HT-29 (cell line): ENCODE results near the gene VPS16. TPM values are rescaled to one million over a fixed set of nuclear protein-coding genes. Genes with fewer than 3 reads are reported as not detected.
"Not testable (repeated sequence)": the region's sequence is repeated elsewhere in the genome, so short reads cannot be mapped to it uniquely, and the experiment has no call there.

Source experiments
- DNase-seq: peaks from one replicate; pipeline ENCODE4 v3.0.0-alpha.2; 2015; ENCODE audit warnings: low spot score
- total RNA-seq: library from RNA; depleted of rRNA; stranded (reverse); fragments of >200 nt; shearing (Covaris generic); gene quantifications from 2 replicates; pipeline ENCODE4 v1.2.3, GENCODE V29; 2014

The VPS16 gene
- total RNA-seq, 1 experiment from 2014 or later: 36.0 TPM

- DNase-seq: no peak
Observed at GRCh38 chr20:2869381-2869780, 28.8 kb downstream of the VPS16 start.

GRCh38 chr20:2871111-2871465 lies 30.5 kb downstream of the VPS16 start:
- no peak for DNase-seq

GRCh38 chr20:2871661-2872458 lies 31.3 kb downstream of the VPS16 start:
- DNase-seq: no peak

- DNase-seq: peak; percentile 59
Observed at GRCh38 chr20:2872459-2873009, 32.0 kb downstream of the VPS16 start.

- DNase-seq: peak; percentile 88
Observed at GRCh38 chr20:2873010-2873746, 32.6 kb downstream of the VPS16 start, which contains the start of gene PTPRA. PTPRA (plus strand) TSS chr20:2873481; CDS start chr20:2964278, 90,797 bp downstream.

GRCh38 chr20:2873747-2874041 lies 33.1 kb downstream of the VPS16 start:
- DNase-seq: peak; percentile 7

- peak; percentile 4 for DNase-seq
Observed at GRCh38 chr20:2874456-2874855, 33.9 kb downstream of the VPS16 start.

- DNase-seq: no peak
Observed at GRCh38 chr20:2875690-2876203, 35.2 kb downstream of the VPS16 start.

- no peak for DNase-seq
Observed at GRCh38 chr20:2878515-2878914, 38.0 kb downstream of the VPS16 start.

GRCh38 chr20:2879146-2879545 lies 38.6 kb downstream of the VPS16 start:
- DNase-seq: no peak

GRCh38 chr20:2880650-2881049 lies 40.1 kb downstream of the VPS16 start:
- no peak for DNase-seq

- no peak for DNase-seq
Observed at GRCh38 chr20:2883726-2884637, 43.4 kb downstream of the VPS16 start.

- DNase-seq: no peak
Observed at GRCh38 chr20:2887715-2888114, 47.2 kb downstream of the VPS16 start.

GRCh38 chr20:2888224-2888955 lies 47.8 kb downstream of the VPS16 start:
- DNase-seq: no peak

GRCh38 chr20:2889209-2889608 lies 48.7 kb downstream of the VPS16 start:
- DNase-seq: no peak

- no peak for DNase-seq
Observed at GRCh38 chr20:2889797-2890196, 49.3 kb downstream of the VPS16 start.

- no peak for DNase-seq
Observed at GRCh38 chr20:2890742-2891141, 50.2 kb downstream of the VPS16 start.

- DNase-seq: no peak
Observed at GRCh38 chr20:2891343-2891742, 50.8 kb downstream of the VPS16 start.

GRCh38 chr20:2892376-2892775 lies 51.8 kb downstream of the VPS16 start:
- no peak for DNase-seq

GRCh38 chr20:2894221-2894620 lies 53.7 kb downstream of the VPS16 start:
- DNase-seq: no peak

- DNase-seq: not testable (repeated sequence)
Observed at GRCh38 chr20:2895154-2895553, 54.6 kb downstream of the VPS16 start.
